ENCODE data around the gene FAM240B. TPM values are rescaled to one million over a fixed set of nuclear protein-coding genes. Genes with fewer than 3 reads are reported as not detected.

The FAM240B gene
- total RNA-seq, 1 donor from 2014 or later: not detected

GRCh38 chr9:38670542-38671371 is 49.2 kb downstream of the FAM240B start:
- no peak for DNase-seq (ENCODE audit: low read depth in 2 of 2)

DNA sequence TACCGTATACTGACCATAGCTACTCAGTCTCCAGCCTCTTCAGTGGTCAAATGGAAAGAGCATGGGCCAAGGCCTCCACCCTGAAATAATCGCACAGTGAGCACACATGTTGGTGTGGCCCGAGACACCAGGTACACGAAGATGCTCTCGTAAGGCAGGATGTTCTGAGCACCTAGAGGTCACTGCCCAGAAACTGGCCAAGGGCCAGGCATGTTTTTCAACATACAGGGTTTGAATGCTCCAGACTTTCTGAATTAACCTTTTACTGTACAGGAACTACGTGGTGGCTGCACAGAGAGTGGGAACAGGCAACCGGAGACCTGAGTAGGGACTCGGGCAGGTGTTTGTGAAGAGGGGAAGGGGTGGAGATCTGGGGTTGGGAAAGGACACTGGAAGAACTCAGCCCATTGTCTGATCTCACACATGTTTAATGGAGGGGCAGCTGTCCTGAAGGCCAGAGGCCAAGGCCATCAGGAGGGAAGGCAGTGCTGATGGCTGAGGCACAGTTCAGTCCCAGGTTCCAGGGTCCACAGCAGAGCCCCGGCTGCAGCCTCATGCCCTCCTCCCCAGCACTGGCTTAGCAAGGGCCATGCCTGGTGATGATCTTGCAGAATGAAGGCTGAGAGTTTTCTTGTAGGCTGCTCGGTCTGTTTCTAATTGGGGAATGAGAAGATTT is 51.0 kb downstream of the FAM240B start:
- no peak for DNase-seq (ENCODE audit: low read depth in 2 of 2)

DNA sequence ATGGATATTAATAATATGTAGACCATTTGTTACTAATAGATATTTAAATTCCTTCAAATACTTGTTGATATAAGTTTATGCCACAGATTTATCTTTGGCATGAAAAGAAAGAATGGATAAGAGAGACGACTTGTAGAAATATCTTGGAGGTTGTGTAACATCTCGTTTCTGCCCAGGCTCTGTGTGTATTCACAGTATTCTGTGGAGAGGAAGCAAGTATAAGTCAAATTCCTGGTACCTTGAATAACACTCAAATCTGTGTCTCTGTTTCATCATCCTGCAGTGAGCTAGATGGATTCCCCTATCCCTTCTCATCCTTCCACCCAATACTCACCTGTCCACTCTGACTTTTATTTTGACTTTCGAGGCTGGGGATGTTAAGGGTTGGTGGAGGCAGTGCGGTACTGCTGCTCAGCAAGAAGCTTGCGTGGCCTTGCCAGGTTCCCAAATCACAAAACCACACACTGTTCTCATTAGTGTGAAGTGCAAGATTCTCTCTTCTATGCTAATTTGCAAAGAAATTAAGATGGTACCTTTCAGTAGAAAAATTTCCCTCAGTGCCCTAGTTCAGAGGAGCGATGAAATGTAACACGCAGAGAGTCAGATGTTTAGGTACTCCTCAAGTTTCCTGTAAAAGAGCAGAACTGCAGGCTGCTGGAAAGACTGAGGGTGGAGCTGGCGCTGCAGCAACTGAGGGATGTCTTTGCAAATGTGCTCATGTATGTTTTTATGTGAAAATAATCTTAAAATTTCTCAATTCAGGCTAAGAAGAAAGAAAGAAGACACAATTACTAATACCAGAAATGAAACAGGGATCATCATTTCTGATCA is 57.0 kb downstream of the FAM240B start:
- peak; percentile 8 to 37 for DNase-seq (ENCODE audit: low read depth in 2 of 2)

DNA sequence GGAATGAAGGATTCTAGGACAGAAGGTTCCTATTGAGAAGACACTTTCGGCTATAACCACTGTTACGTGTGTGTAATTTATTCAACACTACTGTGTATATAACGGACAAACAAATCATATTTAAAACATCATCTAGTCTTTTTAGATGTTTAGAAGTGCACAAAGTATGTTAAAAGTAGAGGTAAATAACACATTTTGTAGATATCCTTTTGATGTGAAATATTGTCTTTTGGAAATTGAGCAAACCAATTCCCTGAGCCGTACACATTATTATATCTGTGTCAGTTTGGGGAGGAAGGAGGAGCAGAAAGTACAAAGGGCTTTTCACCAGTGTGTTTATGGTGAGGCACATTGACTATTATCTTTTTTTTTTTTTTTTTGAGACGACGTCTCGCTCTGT is 60.4 kb downstream of the FAM240B start:
- DNase-seq (ENCODE audit: low read depth in 2 of 2): no peak

- DNase-seq (ENCODE audit: low read depth in 2 of 2): no peak
Observed at GRCh38 chr9:38656896-38657295, 63.0 kb downstream of the FAM240B start.

DNA sequence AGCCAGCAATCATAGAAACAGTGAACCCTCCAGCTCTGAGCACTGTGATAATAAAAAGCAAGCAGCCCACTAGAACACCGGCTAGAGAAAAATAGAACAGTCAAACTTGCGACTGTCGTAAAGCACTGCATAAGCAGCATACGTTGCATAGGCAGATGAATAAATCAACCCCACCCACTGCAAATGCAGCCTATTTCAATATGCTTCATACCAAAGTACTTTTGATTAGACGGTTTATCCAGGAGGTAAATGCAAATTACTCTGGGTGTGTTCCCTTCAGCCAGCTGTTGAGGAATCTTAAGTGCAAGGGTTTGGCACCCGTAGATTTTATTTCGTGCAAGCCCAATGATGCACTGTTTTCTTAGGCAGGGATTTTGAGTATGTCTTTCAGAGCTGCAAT is 67.4 kb downstream of the FAM240B start:
- no peak for DNase-seq (ENCODE audit: low read depth in 2 of 2)

DNA sequence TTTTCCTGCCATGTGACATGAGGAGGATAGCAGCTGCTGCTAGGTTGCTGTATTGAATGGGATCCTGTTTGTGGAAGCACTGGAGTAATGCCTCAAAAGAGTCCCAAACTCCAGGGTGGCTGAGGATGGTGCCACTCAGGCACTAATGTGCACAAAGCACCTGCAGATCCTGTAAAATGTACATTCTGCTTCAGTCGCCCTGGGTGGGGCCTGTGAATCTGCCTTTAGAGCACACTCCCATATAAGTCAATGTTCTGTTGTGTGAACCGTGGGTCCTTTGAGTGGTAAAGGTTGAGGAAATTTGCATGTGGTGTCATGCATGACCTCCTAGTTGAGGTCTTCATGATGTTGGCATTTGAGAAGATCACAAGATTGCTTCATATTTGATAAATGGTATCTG is 67.9 kb downstream of the FAM240B start:
- DNase-seq (ENCODE audit: low read depth in 2 of 2): no peak

DNA sequence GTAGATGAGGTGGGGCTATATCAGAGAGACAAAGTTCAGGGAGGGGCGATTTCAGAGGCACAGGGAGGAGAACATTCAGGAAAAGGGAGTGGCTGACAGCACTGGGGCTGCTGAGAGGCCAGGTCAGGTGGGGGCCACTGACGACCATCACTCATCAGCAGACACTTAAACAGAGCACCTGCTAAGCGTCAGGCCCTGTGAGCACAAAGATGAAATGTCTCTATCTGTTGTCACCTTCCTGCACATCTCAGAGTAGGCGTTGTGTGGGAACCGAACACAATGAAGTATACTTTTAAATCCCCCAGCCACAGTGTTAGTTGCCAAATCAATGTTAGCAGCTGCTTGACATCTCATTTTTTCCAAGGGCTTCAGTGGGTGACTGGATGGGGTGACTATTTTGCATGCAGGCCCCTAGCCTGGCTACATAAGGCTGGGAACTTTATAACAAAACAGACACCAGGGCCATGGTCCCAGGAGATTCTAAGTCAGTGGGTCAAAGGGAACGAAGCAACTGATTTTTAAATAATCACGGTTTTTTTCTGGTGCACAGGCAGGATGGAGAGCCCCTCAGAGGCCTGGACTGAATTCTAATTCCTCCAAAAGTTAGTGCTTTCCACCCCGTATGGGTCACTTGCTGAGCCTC is 68.4 kb downstream of the FAM240B start:
- DNase-seq (ENCODE audit: low read depth in 2 of 2): no peak

GRCh38 chr9:38650564-38650963 is 69.4 kb downstream of the FAM240B start:
- DNase-seq (ENCODE audit: low read depth in 2 of 2): no peak

DNA sequence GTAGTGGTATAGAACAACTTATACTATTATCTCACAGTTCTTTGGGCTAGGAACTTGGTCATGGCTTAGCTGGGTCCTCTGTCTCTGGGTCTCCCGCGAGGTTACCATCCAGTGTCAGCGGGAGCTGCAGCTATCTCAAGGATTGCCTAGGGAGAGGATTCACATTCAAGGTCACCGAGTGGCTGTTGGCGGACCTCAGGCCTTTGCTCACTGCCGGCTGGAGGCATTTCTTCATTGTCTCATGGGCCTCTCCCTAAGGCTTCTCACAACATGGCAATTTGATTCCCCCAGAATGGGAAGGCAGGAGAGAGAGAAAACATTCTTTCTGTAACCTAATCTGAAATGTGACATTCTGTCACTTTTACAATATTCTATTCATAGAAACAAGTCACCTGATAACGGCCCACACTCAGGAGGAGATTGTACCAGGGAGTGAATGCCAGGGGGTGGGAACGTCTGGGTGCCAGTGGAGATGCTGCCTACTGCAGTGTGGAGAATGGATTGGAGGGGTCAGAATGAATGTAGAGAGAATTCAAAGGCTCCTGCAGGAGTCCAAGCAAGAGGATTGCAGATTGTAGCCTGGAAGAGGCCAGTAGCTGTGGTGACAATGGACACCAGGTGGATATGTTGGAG is 70.1 kb downstream of the FAM240B start:
- DNase-seq (ENCODE audit: low read depth in 2 of 2): no peak

GRCh38 chr9:38644601-38645000 is 75.3 kb downstream of the FAM240B start:
- DNase-seq (ENCODE audit: low read depth in 2 of 2): no peak

Other genes with a start within 250 kb of the FAM240B start
- not detected in 2 replicates for gene ANKRD18A, start 99.5 kb downstream of the FAM240B start, total RNA-seq

Data from lung microvascular endothelial cell (primary cell).